DMS 273 (cell line): ENCODE results near the gene ZNF316.
"Not testable (repeated sequence)": the region's sequence is repeated elsewhere in the genome, so short reads cannot be mapped to it uniquely, and the experiment has no call there.

Source experiments
- DNase-seq: peaks from one replicate; lab custom pipeline; 2025; ENCODE audit not compliant: unreplicated experiment; lab: John Stamatoyannopoulos, UW

ZNF316 gene

GRCh38 chr7:6621195-6622133 lies 15.7 kb upstream of the ZNF316 start:
- DNase-seq, result peak; percentile 56

- no peak for DNase-seq
Observed at GRCh38 chr7:6622134-6622710, 14.9 kb upstream of the ZNF316 start.

- no peak for DNase-seq
Observed at GRCh38 chr7:6623589-6624245, 13.4 kb upstream of the ZNF316 start.

- no peak for DNase-seq
Observed at GRCh38 chr7:6624246-6624611, 12.9 kb upstream of the ZNF316 start.

- peak; percentile 89 for DNase-seq
Observed at GRCh38 chr7:6628045-6628444, 9.1 kb upstream of the ZNF316 start.

GRCh38 chr7:6630007-6630849 lies 6.9 kb upstream of the ZNF316 start:
- DNase-seq, result no peak

- DNase-seq, result no peak
Observed at GRCh38 chr7:6631605-6632004, 5.5 kb upstream of the ZNF316 start.

GRCh38 chr7:6634021-6634420 lies 3.1 kb upstream of the ZNF316 start:
- no peak for DNase-seq

GRCh38 chr7:6634971-6635370 lies 2.1 kb upstream of the ZNF316 start:
- not testable (repeated sequence) for DNase-seq

GRCh38 chr7:6637544-6638229 lies 569 bp downstream of the ZNF316 start:
- peak; percentile 79 for DNase-seq

GRCh38 chr7:6639032-6639431 lies 1.9 kb downstream of the ZNF316 start:
- DNase-seq, result no peak

GRCh38 chr7:6639627-6640026 lies 2.5 kb downstream of the ZNF316 start:
- DNase-seq, result no peak

GRCh38 chr7:6640246-6640721 lies 3.2 kb downstream of the ZNF316 start:
- peak; percentile 37 for DNase-seq

- DNase-seq, result no peak
Observed at GRCh38 chr7:6641305-6642035, 4.4 kb downstream of the ZNF316 start.

- no peak for DNase-seq
Observed at GRCh38 chr7:6642239-6642839, 5.2 kb downstream of the ZNF316 start.

- DNase-seq, result no peak
Observed at GRCh38 chr7:6642861-6643640, 5.9 kb downstream of the ZNF316 start.

GRCh38 chr7:6643915-6644625 lies 7.0 kb downstream of the ZNF316 start:
- DNase-seq, result no peak

- DNase-seq, result no peak
Observed at GRCh38 chr7:6644728-6645127, 7.6 kb downstream of the ZNF316 start.
